ENCODE results near the gene NPTXR. TPM values are rescaled to one million over a fixed set of nuclear protein-coding genes. Genes with fewer than 3 reads are reported as not detected.

Gene NPTXR
- total RNA-seq, 1 donor from 2014 or later = 4.8 TPM

- H3K27me3 Mint-ChIP-seq (ENCODE audit: unreplicated experiment) = no peaks in the 10 kb centered on the region
- H3K4me3 Mint-ChIP-seq (ENCODE audit: unreplicated experiment) = no peak overlapping the region
- no peak for TF ChIP-seq CTCF (IDR thresholded peaks at IDR 0.05)
- DNase-seq (ENCODE audit: extremely low spot score, unreplicated experiment) = no peak
- peaks cover 13% of the 10 kb centered on the region for H3K4me1 Mint-ChIP-seq (ENCODE audit: unreplicated experiment)
- no peak overlapping the region for H3K27ac Mint-ChIP-seq (ENCODE audit: unreplicated experiment)
- H3K9me3 Mint-ChIP-seq (ENCODE audit: unreplicated experiment) = no peaks in the 10 kb centered on the region
- H3K36me3 Mint-ChIP-seq (ENCODE audit: unreplicated experiment) = peaks cover 10% of the 10 kb centered on the region
These were observed 21.6 kb upstream of the NPTXR start for GRCh38 chr22:38865201-38866023.

- Mint-ChIP-seq H3K27me3 (ENCODE audit: unreplicated experiment) (no peaks in the 10 kb centered on the region), H3K9me3 (ENCODE audit: unreplicated experiment) (no peaks in the 10 kb centered on the region), H3K27ac (ENCODE audit: unreplicated experiment) (no peak overlapping the region), H3K36me3 (ENCODE audit: unreplicated experiment) (peaks cover 7% of the 10 kb centered on the region), H3K4me1 (ENCODE audit: unreplicated experiment) (peaks cover 6% of the 10 kb centered on the region), H3K4me3 (ENCODE audit: unreplicated experiment) (no peak overlapping the region)
- no peak for DNase-seq (ENCODE audit: extremely low spot score, unreplicated experiment)
- no peak for TF ChIP-seq CTCF (IDR thresholded peaks at IDR 0.05)
These were observed 20.7 kb upstream of the NPTXR start for GRCh38 chr22:38864361-38865191.

GRCh38 chr22:38863531-38864131 is 19.8 kb upstream of the NPTXR start:
- no peak for TF ChIP-seq CTCF (IDR thresholded peaks at IDR 0.05)
- H3K4me1 Mint-ChIP-seq (ENCODE audit: unreplicated experiment) = peaks cover 6% of the 10 kb centered on the region
- no peak for DNase-seq (ENCODE audit: extremely low spot score, unreplicated experiment)
- H3K9me3 Mint-ChIP-seq (ENCODE audit: unreplicated experiment) = no peaks in the 10 kb centered on the region
- H3K27ac Mint-ChIP-seq (ENCODE audit: unreplicated experiment) = no peak overlapping the region
- peaks cover 3% of the 10 kb centered on the region for H3K27me3 Mint-ChIP-seq (ENCODE audit: unreplicated experiment)
- H3K4me3 Mint-ChIP-seq (ENCODE audit: unreplicated experiment) = no peak overlapping the region
- H3K36me3 Mint-ChIP-seq (ENCODE audit: unreplicated experiment) = peaks cover 7% of the 10 kb centered on the region

- Mint-ChIP-seq H3K27ac (ENCODE audit: unreplicated experiment) (no peak overlapping the region), H3K4me1 (ENCODE audit: unreplicated experiment) (peaks cover 6% of the 10 kb centered on the region), H3K4me3 (ENCODE audit: unreplicated experiment) (no peak overlapping the region), H3K27me3 (ENCODE audit: unreplicated experiment) (peaks cover 12% of the 10 kb centered on the region), H3K36me3 (ENCODE audit: unreplicated experiment) (peaks cover 6% of the 10 kb centered on the region), H3K9me3 (ENCODE audit: unreplicated experiment) (no peaks in the 10 kb centered on the region)
- TF ChIP-seq CTCF (IDR thresholded peaks at IDR 0.05) = no peak
- DNase-seq (ENCODE audit: extremely low spot score, unreplicated experiment) = no peak
These were observed 18.8 kb upstream of the NPTXR start for GRCh38 chr22:38862375-38863329.

Measured in osteocyte (in vitro differentiated cells).